ENCODE data around the gene MAP1B.

DNA sequence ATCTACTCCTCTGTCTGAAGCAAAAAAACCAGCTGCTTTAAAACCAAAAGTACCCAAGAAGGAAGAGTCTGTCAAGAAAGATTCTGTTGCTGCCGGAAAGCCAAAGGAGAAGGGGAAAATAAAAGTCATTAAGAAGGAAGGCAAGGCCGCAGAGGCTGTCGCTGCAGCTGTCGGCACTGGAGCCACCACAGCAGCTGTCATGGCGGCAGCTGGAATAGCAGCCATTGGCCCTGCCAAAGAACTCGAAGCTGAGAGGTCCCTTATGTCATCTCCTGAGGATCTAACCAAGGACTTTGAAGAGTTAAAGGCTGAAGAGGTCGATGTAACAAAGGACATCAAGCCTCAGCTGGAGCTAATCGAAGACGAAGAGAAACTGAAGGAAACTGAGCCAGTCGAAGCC, 88.3 kb downstream of the MAP1B start:
- TF ChIP-seq POLR2A (IDR thresholded peaks at IDR 0.05) (no peak), POLR2AphosphoS5 (IDR thresholded peaks at IDR 0.05) (no peak)
- TF ChIP-seq, protein P1, sequence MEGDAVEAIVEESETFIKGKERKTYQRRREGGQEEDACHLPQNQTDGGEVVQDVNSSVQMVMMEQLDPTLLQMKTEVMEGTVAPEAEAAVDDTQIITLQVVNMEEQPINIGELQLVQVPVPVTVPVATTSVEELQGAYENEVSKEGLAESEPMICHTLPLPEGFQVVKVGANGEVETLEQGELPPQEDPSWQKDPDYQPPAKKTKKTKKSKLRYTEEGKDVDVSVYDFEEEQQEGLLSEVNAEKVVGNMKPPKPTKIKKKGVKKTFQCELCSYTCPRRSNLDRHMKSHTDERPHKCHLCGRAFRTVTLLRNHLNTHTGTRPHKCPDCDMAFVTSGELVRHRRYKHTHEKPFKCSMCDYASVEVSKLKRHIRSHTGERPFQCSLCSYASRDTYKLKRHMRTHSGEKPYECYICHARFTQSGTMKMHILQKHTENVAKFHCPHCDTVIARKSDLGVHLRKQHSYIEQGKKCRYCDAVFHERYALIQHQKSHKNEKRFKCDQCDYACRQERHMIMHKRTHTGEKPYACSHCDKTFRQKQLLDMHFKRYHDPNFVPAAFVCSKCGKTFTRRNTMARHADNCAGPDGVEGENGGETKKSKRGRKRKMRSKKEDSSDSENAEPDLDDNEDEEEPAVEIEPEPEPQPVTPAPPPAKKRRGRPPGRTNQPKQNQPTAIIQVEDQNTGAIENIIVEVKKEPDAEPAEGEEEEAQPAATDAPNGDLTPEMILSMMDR (IDR thresholded peaks at IDR 0.05 in 8 of 11, conservative IDR thresholded peaks at IDR 0.05 in 3 of 11) = no peak
